IMR-90 (cell line): Measurements from ENCODE around the gene ZMAT5. TPM values are rescaled to one million over a fixed set of nuclear protein-coding genes. Genes with fewer than 3 reads are reported as not detected.

Experiments used
- ATAC-seq: fragments of 200-7000 bp; cut with Tn5 transposase; 2 replicates; pipeline ENCODE4 v1.9.1; 2020; ENCODE audit warnings: low read depth, mild to moderate bottlenecking, moderate library complexity
- BruUV-seq: library from RNA; stranded (reverse); fragments of 400-500 nt; replicated peaks from 2 replicates; lab custom pipeline; 2021; lab: Mats Ljungman, UMichigan
- CTCF ChIA-PET: fragments of 300-600 bp; formaldehyde crosslinking; extraction: SDS; loops from one replicate; lab custom pipeline; 2021; ENCODE audit warnings: antibody characterized with exemption; lab: Yijun Ruan, JAX
- POLR2A ChIA-PET: fragments of 300-600 bp; sonication (Branson Sonifier 250); formaldehyde crosslinking; loops from one replicate; lab custom pipeline; 2022; ENCODE audit warnings: antibody characterized with exemption; ENCODE audit not compliant: unreplicated experiment; lab: Charles Lee
- DNase-seq: peaks from one replicate; pipeline ENCODE4 v3.0.0; 2013
- H2AFZ ChIP-seq: replicated peaks from 2 replicates; pipeline ENCODE3; 2013; ENCODE audit warnings: low read length, mild to moderate bottlenecking; ENCODE audit not compliant: poor library complexity
- H2AK5ac ChIP-seq: 2 replicates; pipeline ENCODE4 v1.6.1; 2013; ENCODE audit warnings: low read depth, low read length, inconsistent platforms
- H2AK9ac ChIP-seq: replicated peaks from 2 replicates; pipeline ENCODE3; 2013; ENCODE audit warnings: mild to moderate bottlenecking, low read depth, low read length, moderate library complexity; ENCODE audit not compliant: poor library complexity
- H2BK120ac ChIP-seq: 2 replicates; pipeline ENCODE4 v1.6.1; 2013; ENCODE audit warnings: low read depth, low read length, inconsistent platforms
- H2BK15ac ChIP-seq: 3 replicates; pipeline ENCODE4 v1.6.1; 2013; ENCODE audit warnings: low read depth, low read length, inconsistent platforms
- H2BK20ac ChIP-seq: 2 replicates; pipeline ENCODE4 v1.6.1; 2013; ENCODE audit warnings: low read depth, mild to moderate bottlenecking, inconsistent platforms, low read length, moderate library complexity
- H2BK5ac ChIP-seq: 2 replicates; pipeline ENCODE4 v1.6.1; 2013; ENCODE audit warnings: mild to moderate bottlenecking, low read depth, low read length, inconsistent platforms; ENCODE audit not compliant: poor library complexity, severe bottlenecking
- H3K14ac ChIP-seq: replicated peaks from 2 replicates; pipeline ENCODE4 v1.6.1; 2013; ENCODE audit warnings: low read depth, low read length, inconsistent platforms
- H3K18ac ChIP-seq: 2 replicates; pipeline ENCODE4 v1.6.1; 2013; ENCODE audit warnings: low read depth, low read length, control low read depth
- H3K23ac ChIP-seq: 2 replicates; pipeline ENCODE4 v1.6.1; 2013; ENCODE audit warnings: low read depth, low read length, inconsistent platforms
- H3K27ac ChIP-seq: 2 replicates; pipeline ENCODE4 v1.5.1; 2013; ENCODE audit warnings: mild to moderate bottlenecking, control low read depth, low read length; ENCODE audit not compliant: insufficient read depth
- H3K27me3 ChIP-seq: 2 replicates; pipeline ENCODE4 v1.6.1; 2013; ENCODE audit warnings: low read length; ENCODE audit not compliant: control insufficient read depth, insufficient read depth
- H3K36me3 ChIP-seq: 2 replicates; pipeline ENCODE4 v1.6.1; 2013; ENCODE audit warnings: low read length, mixed read lengths; ENCODE audit not compliant: control insufficient read depth, insufficient read depth
- H3K4ac ChIP-seq: 2 replicates; pipeline ENCODE4 v1.6.1; 2013; ENCODE audit warnings: low read depth, low read length, inconsistent platforms
- H3K4me1 ChIP-seq: 2 replicates; pipeline ENCODE4 v1.6.1; 2013; ENCODE audit warnings: low read length, mixed read lengths; ENCODE audit not compliant: control insufficient read depth, insufficient read depth
- H3K4me2 ChIP-seq: 2 replicates; pipeline ENCODE4 v1.6.1; 2013; ENCODE audit warnings: low read depth, mild to moderate bottlenecking, control low read depth, low read length, moderate library complexity
- H3K4me3 ChIP-seq: 2 replicates; pipeline ENCODE4 v1.5.1; 2013; ENCODE audit warnings: low read depth, mild to moderate bottlenecking, control low read depth, low read length, moderate library complexity; ENCODE audit not compliant: insufficient read depth
- H3K56ac ChIP-seq: 2 replicates; pipeline ENCODE4 v1.6.1; 2013; ENCODE audit warnings: low read length, inconsistent platforms; ENCODE audit not compliant: insufficient read depth; ENCODE audit errors: extremely low read depth
- H3K79me1 ChIP-seq, 2 experiments: 2 replicates each; pipeline ENCODE4 v1.6.1; 2013; ENCODE audit warnings: low read length in 2 of 2, inconsistent platforms in 1 of 2, low read depth in 1 of 2
- H3K9ac ChIP-seq: 2 replicates; pipeline ENCODE4 v1.6.1; 2013; ENCODE audit warnings: low read depth, low read length, control low read depth
- H3K9me1 ChIP-seq: 2 replicates; pipeline ENCODE4 v1.6.1; 2013; ENCODE audit warnings: low read length, inconsistent platforms; ENCODE audit not compliant: insufficient read depth
- H3K9me3 ChIP-seq: 2 replicates; pipeline ENCODE4 v1.6.1; 2013; ENCODE audit warnings: low read length; ENCODE audit not compliant: control insufficient read depth, insufficient read depth
- H4K20me1 ChIP-seq: 2 replicates; pipeline ENCODE4 v1.6.1; 2013; ENCODE audit warnings: low read length, inconsistent platforms; ENCODE audit not compliant: insufficient read depth
- H4K5ac ChIP-seq: 2 replicates; pipeline ENCODE4 v1.6.1; 2013; ENCODE audit warnings: mild to moderate bottlenecking, low read depth, low read length, control low read depth
- H4K8ac ChIP-seq, 2 experiments: 2 replicates each; pipeline ENCODE4 v1.6.1; 2013; ENCODE audit warnings: low read depth in 2 of 2, low read length in 2 of 2, control low read depth in 1 of 2, inconsistent platforms in 1 of 2
- H4K91ac ChIP-seq: 2 replicates; pipeline ENCODE4 v1.6.1; 2013; ENCODE audit warnings: low read depth, low read length, inconsistent platforms; ENCODE audit not compliant: insufficient read depth
- BHLHE40 ChIP-seq: fragments of 150-350 bp; IDR thresholded peaks from 2 replicates; pipeline ENCODE4 v1.6.1; 2016; ENCODE audit warnings: mild to moderate bottlenecking, low read depth, low read length
- CEBPB ChIP-seq: IDR thresholded peaks from 2 replicates; pipeline ENCODE4 v1.6.1; 2012; ENCODE audit warnings: low read depth, low read length, improper control_type of control experiment
- CHD1 ChIP-seq: IDR thresholded peaks from 2 replicates; pipeline ENCODE4 v1.6.1; 2012; ENCODE audit warnings: low read depth, low read length, improper control_type of control experiment
- FOS ChIP-seq: fragments of 150-350 bp; IDR thresholded peaks from 2 replicates; pipeline ENCODE4 v1.6.1; 2016; ENCODE audit warnings: low read depth, low read length
- MAFK ChIP-seq: IDR thresholded peaks from 2 replicates; pipeline ENCODE4 v1.6.1; 2012; ENCODE audit warnings: low read depth, low read length, improper control_type of control experiment
- MAZ ChIP-seq: IDR thresholded peaks from 2 replicates; pipeline ENCODE4 v1.6.1; 2012; ENCODE audit warnings: low read depth, mild to moderate bottlenecking, low read length, improper control_type of control experiment, moderate library complexity, borderline replicate concordance
- MXI1 ChIP-seq: IDR thresholded peaks from 2 replicates; pipeline ENCODE4 v1.6.1; 2012; ENCODE audit warnings: low read depth, mild to moderate bottlenecking, low read length, moderate library complexity, borderline replicate concordance
- NFE2L2 ChIP-seq: fragments of 150-350 bp; IDR thresholded peaks from 2 replicates; pipeline ENCODE4 v1.6.1; 2016; ENCODE audit warnings: low read depth, mild to moderate bottlenecking, low read length
- POLR2A ChIP-seq: IDR thresholded peaks from 2 replicates; pipeline ENCODE4 v1.6.1; 2012; ENCODE audit warnings: mild to moderate bottlenecking, low read depth, low read length
- RAD21 ChIP-seq: IDR thresholded peaks from 2 replicates; pipeline ENCODE4 v1.6.1; 2012; ENCODE audit warnings: low read length, improper control_type of control experiment
- RCOR1 ChIP-seq: IDR thresholded peaks from 2 replicates; pipeline ENCODE4 v1.6.1; 2012; ENCODE audit warnings: mild to moderate bottlenecking, low read length, improper control_type of control experiment; ENCODE audit not compliant: insufficient replicate concordance
- RFX5 ChIP-seq: IDR thresholded peaks from 2 replicates; pipeline ENCODE4 v1.8.0; 2012; ENCODE audit warnings: low read depth, mild to moderate bottlenecking, low read length, moderate library complexity
- SMC3 ChIP-seq: fragments of 150-350 bp; IDR thresholded peaks from 2 replicates; pipeline ENCODE4 v1.6.1; 2016; ENCODE audit warnings: low read depth, mild to moderate bottlenecking, antibody characterized with exemption, low read length, moderate library complexity
- WGBS, 2 experiments: methylation state at CpG; one replicate each; pipeline versions ENCODE4 v1.1.5 to v1.1.7; 2013; ENCODE audit warnings: missing lambda C conversion rate in 2 of 2; ENCODE audit not compliant: insufficient read length in 1 of 2; ENCODE audit errors: extremely low coverage in 2 of 2; 5-methylcytosine and 5-hydroxymethylcytosine counted together
- dilution Hi-C: fragments of 300-500 bp; cut with HindIII; formaldehyde crosslinking; loops from one replicate; pipeline ENCODE4 v1.14.3; 2018; ENCODE audit warnings: low sequenced_read_pairs; ENCODE audit not compliant: unreplicated experiment
- in situ Hi-C: fragments of 300-500 bp; cut with MboI; formaldehyde crosslinking; loops from 3 replicates; pipeline ENCODE4 v1.14.3; 2019; ENCODE audit warnings: low sequenced_read_pairs, inconsistent platforms, mixed read lengths
- intact Hi-C: fragments of 100-400 bp; cut with micrococcal nuclease; formaldehyde crosslinking; loops from 2 replicates; pipeline ENCODE4 v1.10.0; 2022
- polyA plus RNA-seq, 3 experiments: library from polyadenylated mRNA; depleted of rRNA; stranded (reverse); fragments of >200 nt; gene quantifications; 2 replicates each; pipeline ENCODE4 v1.2.3, GENCODE V29; 2012; ENCODE audit warnings: low replicate concordance in 1 of 3
- total RNA-seq: library from RNA; depleted of rRNA; stranded (reverse); fragments of >200 nt; gene quantifications from 2 replicates; pipeline ENCODE4 v1.2.3, GENCODE V29; 2012
- TF ChIP-seq, protein P1 (sequence below): fragments of 150-350 bp; IDR thresholded peaks from 2 replicates; pipeline ENCODE4 v1.6.1; 2016; ENCODE audit warnings: low read depth, mild to moderate bottlenecking, low read length, moderate library complexity, borderline replicate concordance
- TF ChIP-seq, protein P2 (sequence below): fragments of 150-350 bp; IDR thresholded peaks from 2 replicates; pipeline ENCODE4 v1.6.1; 2017; ENCODE audit warnings: mild to moderate bottlenecking, antibody characterized with exemption, low read length, low read depth
- TF ChIP-seq, protein P3 (sequence below): conservative IDR thresholded peaks from 2 replicates; pipeline ENCODE4 v1.5.1; 2012; ENCODE audit warnings: mild to moderate bottlenecking, low read depth, low read length, improper control_type of control experiment

ZMAT5 gene
- total and polyA plus RNA-seq, 2 of the 4 experiments (the other 2 are of a cell fraction) = 21.7 to 31.8 TPM

DNA sequence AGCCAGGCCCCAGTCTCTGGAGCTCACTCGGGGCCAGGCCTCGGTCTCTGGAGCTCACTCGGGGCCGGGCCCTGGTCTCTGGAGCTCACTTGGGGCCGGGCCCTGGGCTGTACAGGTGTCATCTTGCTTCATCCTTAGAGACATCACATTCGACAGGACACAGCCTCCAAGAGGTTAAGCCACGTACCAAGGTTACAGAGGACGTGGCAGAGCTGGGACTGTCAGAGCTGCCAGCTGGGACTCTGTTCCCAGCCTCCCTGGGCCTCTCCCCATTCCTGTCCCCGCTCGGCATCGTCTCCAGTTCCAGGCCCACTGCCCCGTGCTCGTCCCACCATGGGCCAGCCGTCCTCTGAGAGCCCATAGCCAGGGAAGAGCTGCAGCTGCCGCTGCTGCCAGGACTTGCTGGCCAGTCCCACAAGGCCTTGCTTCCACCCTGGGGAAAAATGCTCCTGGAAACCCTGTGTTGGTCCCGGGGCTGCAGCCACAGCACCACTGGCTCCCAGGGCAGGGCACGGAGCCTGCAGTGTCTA, 27.4 kb downstream of the ZMAT5 start:
- CTCF ChIA-PET = no interaction called here
- no peak overlapping the region for H2AK5ac ChIP-seq
- no peak overlapping the region for H3K9ac ChIP-seq
- no peak overlapping the region for H2BK120ac ChIP-seq
- no peak overlapping the region for H3K4me2 ChIP-seq
- H4K8ac ChIP-seq = no peak overlapping the region
- no peak overlapping the region for H3K14ac ChIP-seq
- no peak overlapping the region for H2BK5ac ChIP-seq
- H3K9me3 ChIP-seq = no peaks in the 10 kb centered on the region
- no peaks in the 10 kb centered on the region for H3K4me1 ChIP-seq
- H4K20me1 ChIP-seq = no peaks in the 10 kb centered on the region
- DNase-seq = no peak
- BruUV-seq = no TSS peak
- dilution Hi-C loops = no loop called here
- no peak overlapping the region for H4K91ac ChIP-seq
- H2AK9ac ChIP-seq = no peak overlapping the region
- no peak overlapping the region for H3K56ac ChIP-seq
- no peak for TF ChIP-seq CEBPB
- no peak for TF ChIP-seq RAD21
- TF ChIP-seq, protein P1, sequence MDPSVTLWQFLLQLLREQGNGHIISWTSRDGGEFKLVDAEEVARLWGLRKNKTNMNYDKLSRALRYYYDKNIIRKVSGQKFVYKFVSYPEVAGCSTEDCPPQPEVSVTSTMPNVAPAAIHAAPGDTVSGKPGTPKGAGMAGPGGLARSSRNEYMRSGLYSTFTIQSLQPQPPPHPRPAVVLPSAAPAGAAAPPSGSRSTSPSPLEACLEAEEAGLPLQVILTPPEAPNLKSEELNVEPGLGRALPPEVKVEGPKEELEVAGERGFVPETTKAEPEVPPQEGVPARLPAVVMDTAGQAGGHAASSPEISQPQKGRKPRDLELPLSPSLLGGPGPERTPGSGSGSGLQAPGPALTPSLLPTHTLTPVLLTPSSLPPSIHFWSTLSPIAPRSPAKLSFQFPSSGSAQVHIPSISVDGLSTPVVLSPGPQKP = no peak
- TF ChIP-seq MAZ = no peak
- TF ChIP-seq, protein P2, sequence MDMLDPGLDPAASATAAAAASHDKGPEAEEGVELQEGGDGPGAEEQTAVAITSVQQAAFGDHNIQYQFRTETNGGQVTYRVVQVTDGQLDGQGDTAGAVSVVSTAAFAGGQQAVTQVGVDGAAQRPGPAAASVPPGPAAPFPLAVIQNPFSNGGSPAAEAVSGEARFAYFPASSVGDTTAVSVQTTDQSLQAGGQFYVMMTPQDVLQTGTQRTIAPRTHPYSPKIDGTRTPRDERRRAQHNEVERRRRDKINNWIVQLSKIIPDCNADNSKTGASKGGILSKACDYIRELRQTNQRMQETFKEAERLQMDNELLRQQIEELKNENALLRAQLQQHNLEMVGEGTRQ = no peak
- no peak for TF ChIP-seq SMC3
- TF ChIP-seq NFE2L2 = no peak
- no peak for TF ChIP-seq RCOR1
- no peak for TF ChIP-seq POLR2A
- no peak for TF ChIP-seq RFX5
- TF ChIP-seq MXI1 = no peak
- TF ChIP-seq, protein P3, sequence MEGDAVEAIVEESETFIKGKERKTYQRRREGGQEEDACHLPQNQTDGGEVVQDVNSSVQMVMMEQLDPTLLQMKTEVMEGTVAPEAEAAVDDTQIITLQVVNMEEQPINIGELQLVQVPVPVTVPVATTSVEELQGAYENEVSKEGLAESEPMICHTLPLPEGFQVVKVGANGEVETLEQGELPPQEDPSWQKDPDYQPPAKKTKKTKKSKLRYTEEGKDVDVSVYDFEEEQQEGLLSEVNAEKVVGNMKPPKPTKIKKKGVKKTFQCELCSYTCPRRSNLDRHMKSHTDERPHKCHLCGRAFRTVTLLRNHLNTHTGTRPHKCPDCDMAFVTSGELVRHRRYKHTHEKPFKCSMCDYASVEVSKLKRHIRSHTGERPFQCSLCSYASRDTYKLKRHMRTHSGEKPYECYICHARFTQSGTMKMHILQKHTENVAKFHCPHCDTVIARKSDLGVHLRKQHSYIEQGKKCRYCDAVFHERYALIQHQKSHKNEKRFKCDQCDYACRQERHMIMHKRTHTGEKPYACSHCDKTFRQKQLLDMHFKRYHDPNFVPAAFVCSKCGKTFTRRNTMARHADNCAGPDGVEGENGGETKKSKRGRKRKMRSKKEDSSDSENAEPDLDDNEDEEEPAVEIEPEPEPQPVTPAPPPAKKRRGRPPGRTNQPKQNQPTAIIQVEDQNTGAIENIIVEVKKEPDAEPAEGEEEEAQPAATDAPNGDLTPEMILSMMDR = no peak
- no peak for TF ChIP-seq FOS
- no peak for TF ChIP-seq BHLHE40
- no peak for TF ChIP-seq MAFK
- no peak for TF ChIP-seq CHD1
- no peak overlapping the region for H2AFZ ChIP-seq
- in situ Hi-C loops = no loop called here
- H3K27ac ChIP-seq = no peak overlapping the region
- H3K9me1 ChIP-seq = no peaks in the 10 kb centered on the region
- no peak overlapping the region for H3K4ac ChIP-seq
- H3K79me1 ChIP-seq = no peaks in the 10 kb centered on the region
- H3K18ac ChIP-seq = no peak overlapping the region
- no peak overlapping the region for H2BK15ac ChIP-seq
- intact Hi-C loops = no loop called here
- WGBS, 2 experiments = 82% methylated on average over 14 of the region's 17 CpGs; no CpG with 5 or more reads in 1 of the 2 experiments
- H3K23ac ChIP-seq = no peak overlapping the region
- H4K5ac ChIP-seq = no peak overlapping the region
- no peak overlapping the region for H2BK20ac ChIP-seq
- H3K27me3 ChIP-seq = no peaks in the 10 kb centered on the region
- POLR2A ChIA-PET = no interaction called here
- no peak overlapping the region for H3K4me3 ChIP-seq
- peaks cover 17% of the 10 kb centered on the region for H3K36me3 ChIP-seq
- no peak for ATAC-seq
